GM19099 (cell line): ENCODE measurements around the gene PABPC5.

ENCODE experiments used
- POLR2A ChIP-seq: IDR thresholded peaks from 3 replicates; pipeline ENCODE4 v1.6.1; 2011; ENCODE audit warnings: low read depth; ENCODE audit not compliant: insufficient read length; ENCODE audit errors: extremely low read depth

PABPC5 gene

GRCh38 chrX:91434351-91435168 lies at the start of gene PABPC5:
PABPC5 (plus strand) TSS chrX:91434839; CDS start chrX:91435578, 739 bp downstream.
- TF ChIP-seq POLR2A: no peak

- TF ChIP-seq POLR2A: no peak
Observed at GRCh38 chrX:91389026-91389425, 45.6 kb upstream of the PABPC5 start.

- TF ChIP-seq POLR2A: no peak
Observed at GRCh38 chrX:91414713-91415112, 19.9 kb upstream of the PABPC5 start.

- TF ChIP-seq POLR2A: no peak
Observed at GRCh38 chrX:91435395-91435794, 756 bp downstream of the PABPC5 start.
